Fibroblast of pulmonary artery (primary cell): ENCODE data around the gene ARHGEF1.

ENCODE experiments used
- DNase-seq: peaks from one replicate; pipeline ENCODE4 v3.0.0-alpha.2; 2010; ENCODE audit warnings: low read depth
- H3K4me3 ChIP-seq: replicated peaks from 2 replicates; pipeline ENCODE4 v1.5.1; 2011; ENCODE audit warnings: low read depth, mild to moderate bottlenecking, control low read depth, low read length, moderate library complexity
- CTCF ChIP-seq: IDR thresholded peaks from 2 replicates; pipeline ENCODE4 v1.5.1; 2011; ENCODE audit warnings: mild to moderate bottlenecking, control low read depth, low read length, inconsistent platforms; ENCODE audit errors: missing control alignments

The ARHGEF1 gene

GRCh38 chr19:41876847-41877832 is 5.8 kb upstream of the ARHGEF1 start, which contains the start of gene CD79A:
Gene CD79A (plus strand): TSS chr19:41877279. CDS start chr19:41877305, 26 bp downstream.
- no peak for DNase-seq
- H3K4me3 ChIP-seq = no peak within 1 kb of the TSS
- TF ChIP-seq CTCF = no peak

GRCh38 chr19:41877916-41878905 is 4.8 kb upstream of the ARHGEF1 start:
- H3K4me3 ChIP-seq = no peak overlapping the region
- no peak for DNase-seq

GRCh38 chr19:41879080-41879479 is 3.9 kb upstream of the ARHGEF1 start:
- no peak for DNase-seq
- no peak overlapping the region for H3K4me3 ChIP-seq
- TF ChIP-seq CTCF = no peak

More at GRCh38 chr19:41877916-41878905, 4.8 kb upstream of the ARHGEF1 start:
- no peak for TF ChIP-seq CTCF

- TF ChIP-seq CTCF = no peak
- no peak for DNase-seq
- H3K4me3 ChIP-seq = no peak overlapping the region
Measured at GRCh38 chr19:41879670-41880328, 3.2 kb upstream of the ARHGEF1 start.

GRCh38 chr19:41880329-41880708 is 2.7 kb upstream of the ARHGEF1 start:
- DNase-seq = no peak

More at GRCh38 chr19:41880329-41880708, 2.7 kb upstream of the ARHGEF1 start:
- no peak for TF ChIP-seq CTCF
- no peak overlapping the region for H3K4me3 ChIP-seq
